K562 (cell line): ENCODE results near the gene TIMM17A. TPM values are rescaled to one million over a fixed set of nuclear protein-coding genes. Genes with fewer than 3 reads are reported as not detected.

Source experiments
- CREBBP ChIP-seq: IDR thresholded peaks from one replicate; pipeline ENCODE4 v1.6.1; 2012; ENCODE audit warnings: low read depth, mild to moderate bottlenecking, control low read depth, inconsistent platforms, low read length
- DACH1 ChIP-seq: fragments of 450-650 bp; IDR thresholded peaks from 2 replicates; pipeline ENCODE4 v1.6.1; 2018; ENCODE audit not compliant: partially characterized antibody
- DIDO1 ChIP-seq: fragments of 450-650 bp; IDR thresholded peaks from 2 replicates; pipeline ENCODE4 v1.6.1; 2016; ENCODE audit warnings: low read depth, missing biosample characterization, missing genetic modification characterization
- DMBX1 ChIP-seq: fragments of 250-450 bp; sonication (Bioruptor Pico); IDR thresholded peaks from 2 replicates; pipeline ENCODE4 v1.8.0; 2022; ENCODE audit warnings: inconsistent platforms, mild to moderate bottlenecking, moderate library complexity, borderline replicate concordance
- EHMT2 ChIP-seq: fragments of 450-650 bp; IDR thresholded peaks from 2 replicates; pipeline ENCODE4 v1.6.1; 2018; ENCODE audit warnings: antibody characterized with exemption
- NFRKB ChIP-seq: fragments of 450-650 bp; IDR thresholded peaks from 2 replicates; pipeline ENCODE4 v1.6.1; 2016; ENCODE audit warnings: low read depth
- RAD51 ChIP-seq: fragments of 450-650 bp; IDR thresholded peaks from 2 replicates; pipeline ENCODE4 v1.7.1; 2016; ENCODE audit warnings: low read depth, mild to moderate bottlenecking, borderline replicate concordance
- RB1 ChIP-seq: fragments of 450-650 bp; IDR thresholded peaks from 2 replicates; pipeline ENCODE4 v1.6.1; 2017; ENCODE audit warnings: low read depth, mild to moderate bottlenecking
- SIRT6 ChIP-seq: IDR thresholded peaks from one replicate; pipeline ENCODE4 v1.6.1; 2012; ENCODE audit warnings: low read depth, mild to moderate bottlenecking, control low read depth, inconsistent platforms, low read length, moderate library complexity
- SLC30A9 ChIP-seq: fragments of 250-450 bp; sonication (Bioruptor Pico); IDR thresholded peaks from 2 replicates; pipeline ENCODE4 v1.8.0; 2022; ENCODE audit warnings: mild to moderate bottlenecking, moderate library complexity
- TARDBP ChIP-seq: fragments of 450-650 bp; IDR thresholded peaks from 2 replicates; pipeline ENCODE4 v1.6.1; 2016
- THRAP3 ChIP-seq: fragments of 450-650 bp; IDR thresholded peaks from 2 replicates; pipeline ENCODE4 v1.6.1; 2016; ENCODE audit warnings: mild to moderate bottlenecking, inconsistent platforms, borderline replicate concordance
- WHSC1 ChIP-seq: IDR thresholded peaks from one replicate; pipeline ENCODE4 v1.6.1; 2012; ENCODE audit warnings: low read length, control low read depth, inconsistent platforms
- XRCC3 ChIP-seq: fragments of 450-650 bp; IDR thresholded peaks from 2 replicates; pipeline ENCODE4 v1.6.1; 2017; ENCODE audit warnings: mild to moderate bottlenecking, moderate library complexity
- XRCC5 ChIP-seq: fragments of 200-400 bp; formaldehyde crosslinking; IDR thresholded peaks from 2 replicates; pipeline ENCODE4 v1.6.1; 2017; ENCODE audit warnings: low read depth, mild to moderate bottlenecking, low read length
- ZNF134 ChIP-seq: fragments of 250-450 bp; sonication (Bioruptor Pico); conservative IDR thresholded peaks from 2 replicates; pipeline ENCODE4 v1.4.0; 2020
- ZNF311 ChIP-seq: fragments of 250-450 bp; sonication (Bioruptor Pico); IDR thresholded peaks from 2 replicates; pipeline ENCODE4 v1.4.0; 2020; ENCODE audit warnings: mild to moderate bottlenecking, moderate library complexity
- ZNF316 ChIP-seq: fragments of 450-650 bp; IDR thresholded peaks from 2 replicates; pipeline ENCODE4 v1.6.1; 2016
- ZNF696 ChIP-seq: fragments of 250-450 bp; sonication (Bioruptor Pico); conservative IDR thresholded peaks from 2 replicates; pipeline ENCODE4 v1.4.0; 2020; ENCODE audit warnings: mild to moderate bottlenecking, moderate library complexity
- polyA plus RNA-seq, 8 experiments: library from polyadenylated mRNA; depleted of rRNA in 4 of 8; stranded (reverse) in 5 of 8; unstranded in 3 of 8; fragments of >200 nt; fragmentation: Nextera tagmentation in 2 of 8; fragmentation: Illumina TruSeq in 1 of 8; extraction: Ambion mirVana in 2 of 8; extraction: Trizol in 1 of 8; gene quantifications; 2 replicates each; pipeline versions ENCODE4 v1.2.1 to v1.2.3, GENCODE V29; 2011 to 2014; ENCODE audit warnings: inconsistent platforms in 1 of 8, missing spikeins in 1 of 8
- total RNA-seq, 7 experiments: library from RNA; depleted of rRNA in 6 of 7; stranded (reverse); fragments of >200 nt in 6 of 7; fragmentation: Illumina TruSeq in 2 of 7; extraction: Trizol in 2 of 7; gene quantifications; 2 replicates each; pipeline versions ENCODE4 v1.2.1 to v1.2.3, GENCODE V29; 2011 to 2021; ENCODE audit warnings: low replicate concordance in 1 of 7
- TF ChIP-seq, protein P1 (sequence below): fragments of 200-800 bp; sonication (Bioruptor generic); IDR thresholded peaks from 2 replicates; pipeline ENCODE4 v1.6.1; 2017; ENCODE audit warnings: missing genetic modification characterization, missing compliant biosample characterization
- TF ChIP-seq, protein P2 (sequence below): IDR thresholded peaks from 2 replicates; pipeline ENCODE4 v1.6.1; 2011; ENCODE audit warnings: borderline replicate concordance, low read depth, mild to moderate bottlenecking, moderate library complexity, low read length; ENCODE audit not compliant: insufficient read depth, poor library complexity, severe bottlenecking
- TF ChIP-seq, protein P3 (sequence below): sonication (generic); formaldehyde crosslinking; IDR thresholded peaks from 2 replicates; pipeline ENCODE4 v1.8.0; 2022; ENCODE audit warnings: mild to moderate bottlenecking, missing genetic modification reagents
- TF ChIP-seq, protein P4 (sequence below): sonication (generic); formaldehyde crosslinking; IDR thresholded peaks from 2 replicates; pipeline ENCODE4 v1.8.1; 2023; ENCODE audit warnings: mild to moderate bottlenecking, missing genetic modification reagents

Gene TIMM17A
- total and polyA plus RNA-seq, 9 of the 15 experiments (the other 6 are each of a cell fraction or from before 2014, with no cell fraction given), result 116 to 744 (median 180) TPM

DNA sequence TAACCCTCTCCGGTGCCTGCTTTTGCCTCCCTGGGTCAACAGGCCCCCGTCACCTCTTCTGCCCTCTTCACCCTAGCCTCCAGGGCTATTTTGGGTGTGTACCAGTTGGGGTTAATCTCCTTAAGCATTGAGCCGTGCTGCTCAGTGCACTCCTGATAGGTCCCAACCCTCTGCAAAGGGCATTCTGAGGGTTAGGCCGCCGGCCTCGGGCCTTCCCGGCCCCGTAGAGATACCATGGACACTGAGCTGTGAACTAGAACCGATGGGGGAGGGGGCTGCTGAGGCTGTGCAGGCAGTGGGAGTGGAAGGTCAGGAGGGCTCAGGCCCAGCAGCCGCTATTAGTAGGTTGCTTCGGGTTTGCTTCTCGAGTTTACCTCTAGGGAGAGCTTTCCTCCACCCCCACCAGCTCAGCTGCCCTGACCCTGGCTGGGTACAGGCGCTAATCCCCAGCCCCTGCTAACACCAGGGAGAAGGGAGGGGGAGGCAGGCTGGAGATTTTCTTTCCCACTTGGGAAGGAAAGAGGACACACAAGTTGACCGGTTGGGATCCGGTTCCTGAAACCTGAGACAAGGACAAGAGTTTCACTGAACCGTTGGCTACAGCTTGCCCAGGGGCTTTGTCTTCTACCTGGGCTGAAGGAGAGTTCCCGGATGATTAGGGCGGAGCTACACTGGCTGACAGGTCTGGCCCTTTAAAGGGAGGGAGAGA lies 13.7 kb upstream of the TIMM17A start (continued):
- TF ChIP-seq, protein P1, sequence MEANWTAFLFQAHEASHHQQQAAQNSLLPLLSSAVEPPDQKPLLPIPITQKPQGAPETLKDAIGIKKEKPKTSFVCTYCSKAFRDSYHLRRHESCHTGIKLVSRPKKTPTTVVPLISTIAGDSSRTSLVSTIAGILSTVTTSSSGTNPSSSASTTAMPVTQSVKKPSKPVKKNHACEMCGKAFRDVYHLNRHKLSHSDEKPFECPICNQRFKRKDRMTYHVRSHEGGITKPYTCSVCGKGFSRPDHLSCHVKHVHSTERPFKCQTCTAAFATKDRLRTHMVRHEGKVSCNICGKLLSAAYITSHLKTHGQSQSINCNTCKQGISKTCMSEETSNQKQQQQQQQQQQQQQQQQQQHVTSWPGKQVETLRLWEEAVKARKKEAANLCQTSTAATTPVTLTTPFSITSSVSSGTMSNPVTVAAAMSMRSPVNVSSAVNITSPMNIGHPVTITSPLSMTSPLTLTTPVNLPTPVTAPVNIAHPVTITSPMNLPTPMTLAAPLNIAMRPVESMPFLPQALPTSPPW, result peak; percentile 64
- TF ChIP-seq, protein P2, sequence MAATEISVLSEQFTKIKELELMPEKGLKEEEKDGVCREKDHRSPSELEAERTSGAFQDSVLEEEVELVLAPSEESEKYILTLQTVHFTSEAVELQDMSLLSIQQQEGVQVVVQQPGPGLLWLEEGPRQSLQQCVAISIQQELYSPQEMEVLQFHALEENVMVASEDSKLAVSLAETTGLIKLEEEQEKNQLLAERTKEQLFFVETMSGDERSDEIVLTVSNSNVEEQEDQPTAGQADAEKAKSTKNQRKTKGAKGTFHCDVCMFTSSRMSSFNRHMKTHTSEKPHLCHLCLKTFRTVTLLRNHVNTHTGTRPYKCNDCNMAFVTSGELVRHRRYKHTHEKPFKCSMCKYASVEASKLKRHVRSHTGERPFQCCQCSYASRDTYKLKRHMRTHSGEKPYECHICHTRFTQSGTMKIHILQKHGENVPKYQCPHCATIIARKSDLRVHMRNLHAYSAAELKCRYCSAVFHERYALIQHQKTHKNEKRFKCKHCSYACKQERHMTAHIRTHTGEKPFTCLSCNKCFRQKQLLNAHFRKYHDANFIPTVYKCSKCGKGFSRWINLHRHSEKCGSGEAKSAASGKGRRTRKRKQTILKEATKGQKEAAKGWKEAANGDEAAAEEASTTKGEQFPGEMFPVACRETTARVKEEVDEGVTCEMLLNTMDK, result no peak
- TF ChIP-seq, protein P3, sequence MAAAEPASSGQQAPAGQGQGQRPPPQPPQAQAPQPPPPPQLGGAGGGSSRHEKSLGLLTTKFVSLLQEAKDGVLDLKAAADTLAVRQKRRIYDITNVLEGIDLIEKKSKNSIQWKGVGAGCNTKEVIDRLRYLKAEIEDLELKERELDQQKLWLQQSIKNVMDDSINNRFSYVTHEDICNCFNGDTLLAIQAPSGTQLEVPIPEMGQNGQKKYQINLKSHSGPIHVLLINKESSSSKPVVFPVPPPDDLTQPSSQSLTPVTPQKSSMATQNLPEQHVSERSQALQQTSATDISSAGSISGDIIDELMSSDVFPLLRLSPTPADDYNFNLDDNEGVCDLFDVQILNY (CRISPR knock-in tag), result no peak
- TF ChIP-seq WHSC1 (no peak), ZNF311 (no peak), THRAP3 (no peak), SLC30A9 (no peak), DMBX1 (CRISPR knock-in tag) (no peak; the same call in 1 of the 2 replicates), DIDO1 (tag) (no peak), NFRKB (peak; percentile 85), ZNF134 (CRISPR knock-in tag) (0 out of 2 replicates have a peak, but pooled peaks have one; percentile 11), DACH1 (peak; percentile 70), CREBBP (no peak), ZNF316 (no peak), XRCC5 (peak; percentile 82), TARDBP (no peak), EHMT2 (0 out of 2 replicates have a peak, but pooled peaks have one; percentile 37), RB1 (no peak), ZNF696 (CRISPR knock-in tag) (no peak), SIRT6 (no peak), RAD51 (no peak), XRCC3 (no peak)
- TF ChIP-seq, protein P4, sequence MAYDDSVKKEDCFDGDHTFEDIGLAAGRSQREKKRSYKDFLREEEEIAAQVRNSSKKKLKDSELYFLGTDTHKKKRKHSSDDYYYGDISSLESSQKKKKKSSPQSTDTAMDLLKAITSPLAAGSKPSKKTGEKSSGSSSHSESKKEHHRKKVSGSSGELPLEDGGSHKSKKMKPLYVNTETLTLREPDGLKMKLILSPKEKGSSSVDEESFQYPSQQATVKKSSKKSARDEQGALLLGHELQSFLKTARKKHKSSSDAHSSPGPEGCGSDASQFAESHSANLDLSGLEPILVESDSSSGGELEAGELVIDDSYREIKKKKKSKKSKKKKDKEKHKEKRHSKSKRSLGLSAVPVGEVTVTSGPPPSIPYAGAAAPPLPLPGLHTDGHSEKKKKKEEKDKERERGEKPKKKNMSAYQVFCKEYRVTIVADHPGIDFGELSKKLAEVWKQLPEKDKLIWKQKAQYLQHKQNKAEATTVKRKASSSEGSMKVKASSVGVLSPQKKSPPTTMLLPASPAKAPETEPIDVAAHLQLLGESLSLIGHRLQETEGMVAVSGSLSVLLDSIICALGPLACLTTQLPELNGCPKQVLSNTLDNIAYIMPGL (CRISPR knock-in tag), result no peak
